GM12878 (cell line): ENCODE data around the gene MYH9.

ENCODE experiments used
- CHD2 ChIP-seq: IDR thresholded peaks from 2 replicates; pipeline ENCODE4 v1.6.1; 2011; ENCODE audit warnings: low read depth, low read length, improper control_type of control experiment, borderline replicate concordance
- ELK1 ChIP-seq: IDR thresholded peaks from 2 replicates; pipeline ENCODE4 v1.6.1; 2012; ENCODE audit warnings: low read depth, low read length, improper control_type of control experiment
- ESRRA ChIP-seq: IDR thresholded peaks from 2 replicates; pipeline ENCODE4 v1.6.1; 2012; ENCODE audit warnings: mild to moderate bottlenecking, low read length, improper control_type of control experiment
- EZH2 ChIP-seq: IDR thresholded peaks from 2 replicates; pipeline ENCODE4 v1.6.1; 2012; ENCODE audit warnings: low read depth, mild to moderate bottlenecking, control low read depth, inconsistent platforms, low read length, borderline replicate concordance; ENCODE audit not compliant: control insufficient read depth
- JUNB ChIP-seq: IDR thresholded peaks from 2 replicates; pipeline ENCODE4 v1.6.1; 2016; ENCODE audit warnings: antibody characterized with exemption, mild to moderate bottlenecking
- MEF2A ChIP-seq: IDR thresholded peaks from 2 replicates; pipeline ENCODE4 v1.6.1; 2011; ENCODE audit warnings: low read depth, mild to moderate bottlenecking, low read length, moderate library complexity; ENCODE audit not compliant: insufficient read depth
- REST ChIP-seq: IDR thresholded peaks from 2 replicates; pipeline ENCODE4 v1.6.1; 2012; ENCODE audit warnings: mild to moderate bottlenecking, low read depth, low read length
- SMAD1 ChIP-seq: fragments of 450-650 bp; IDR thresholded peaks from 2 replicates; pipeline ENCODE4 v1.6.1; 2018; ENCODE audit warnings: mild to moderate bottlenecking, low read depth; ENCODE audit not compliant: partially characterized antibody
- SUPT20H ChIP-seq: IDR thresholded peaks from 2 replicates; pipeline ENCODE4 v1.6.1; 2011; ENCODE audit warnings: low read depth, mild to moderate bottlenecking, low read length, moderate library complexity, borderline replicate concordance; ENCODE audit not compliant: control insufficient read depth
- ZNF274 ChIP-seq: IDR thresholded peaks from one replicate; pipeline ENCODE4 v1.8.0; 2011; ENCODE audit not compliant: insufficient read length, insufficient read depth
- TF ChIP-seq, protein P1 (sequence below), 3 experiments: IDR thresholded peaks in 2 of 3; conservative IDR thresholded peaks in 1 of 3; 2 replicates each; pipeline ENCODE4 v1.5.1; 2011; ENCODE audit warnings: low read depth in 3 of 3, low read length in 3 of 3, mild to moderate bottlenecking in 3 of 3, control low read depth in 2 of 3, moderate library complexity in 2 of 3, inconsistent platforms in 1 of 3, mixed read lengths in 1 of 3; ENCODE audit not compliant: control insufficient read depth in 2 of 3, insufficient read depth in 1 of 3; ENCODE audit errors: extremely low read depth in 1 of 3

DNA sequence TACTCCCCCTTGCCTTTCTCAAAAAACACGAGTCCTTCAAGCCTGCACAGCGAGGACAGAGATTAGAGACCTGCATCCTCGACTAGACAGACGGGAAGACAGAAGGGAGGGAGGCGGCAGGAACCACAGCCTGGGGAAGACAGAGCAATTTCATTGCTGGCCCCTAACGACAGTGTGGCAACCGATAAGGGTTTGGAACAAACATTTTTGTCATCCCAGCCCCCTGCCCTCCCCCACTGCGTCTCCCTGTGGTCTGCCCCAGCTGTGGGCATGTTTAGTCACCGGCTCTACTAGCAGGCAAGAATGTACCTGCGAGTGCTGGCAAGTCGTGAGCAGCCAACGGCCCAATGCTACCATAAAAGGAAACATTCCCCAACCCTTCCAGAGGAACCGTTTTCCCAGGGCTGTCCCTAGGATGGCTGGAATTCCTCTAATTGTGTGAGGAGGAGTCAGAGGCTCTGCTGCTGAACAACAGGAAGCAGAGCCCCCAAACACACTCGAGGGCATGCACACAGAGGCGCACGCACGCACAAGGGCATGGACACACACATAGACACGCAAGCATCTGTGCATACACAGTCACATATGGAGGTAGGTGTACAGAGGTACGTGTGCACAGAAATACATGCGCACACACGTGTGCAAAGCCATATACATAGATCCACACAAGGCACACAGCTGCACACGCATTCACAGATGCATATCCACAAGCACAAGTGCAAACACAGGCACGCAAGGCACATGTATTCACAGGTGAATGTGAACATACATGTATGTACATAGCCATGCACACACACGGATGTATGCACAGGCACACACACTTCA lies 58.3 kb downstream of the MYH9 start:
- TF ChIP-seq ESRRA (no peak), SUPT20H (no peak), CHD2 (no peak), MEF2A (no peak), ZNF274 (no peak), SMAD1 (no peak), ELK1 (no peak), JUNB (no peak), EZH2 (no peak), REST (no peak)
- TF ChIP-seq, protein P1, sequence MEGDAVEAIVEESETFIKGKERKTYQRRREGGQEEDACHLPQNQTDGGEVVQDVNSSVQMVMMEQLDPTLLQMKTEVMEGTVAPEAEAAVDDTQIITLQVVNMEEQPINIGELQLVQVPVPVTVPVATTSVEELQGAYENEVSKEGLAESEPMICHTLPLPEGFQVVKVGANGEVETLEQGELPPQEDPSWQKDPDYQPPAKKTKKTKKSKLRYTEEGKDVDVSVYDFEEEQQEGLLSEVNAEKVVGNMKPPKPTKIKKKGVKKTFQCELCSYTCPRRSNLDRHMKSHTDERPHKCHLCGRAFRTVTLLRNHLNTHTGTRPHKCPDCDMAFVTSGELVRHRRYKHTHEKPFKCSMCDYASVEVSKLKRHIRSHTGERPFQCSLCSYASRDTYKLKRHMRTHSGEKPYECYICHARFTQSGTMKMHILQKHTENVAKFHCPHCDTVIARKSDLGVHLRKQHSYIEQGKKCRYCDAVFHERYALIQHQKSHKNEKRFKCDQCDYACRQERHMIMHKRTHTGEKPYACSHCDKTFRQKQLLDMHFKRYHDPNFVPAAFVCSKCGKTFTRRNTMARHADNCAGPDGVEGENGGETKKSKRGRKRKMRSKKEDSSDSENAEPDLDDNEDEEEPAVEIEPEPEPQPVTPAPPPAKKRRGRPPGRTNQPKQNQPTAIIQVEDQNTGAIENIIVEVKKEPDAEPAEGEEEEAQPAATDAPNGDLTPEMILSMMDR (IDR thresholded peaks at IDR 0.05 in 2 of 3, conservative IDR thresholded peaks at IDR 0.05 in 1 of 3; ENCODE audit: control insufficient read depth in 2 of 3, extremely low read depth in 1 of 3, insufficient read depth in 1 of 3, low read depth in 3 of 3, low read length in 3 of 3): no peak
